Stimulated activated CD4-positive, alpha-beta T cell treated with anti-CD3 and anti-CD28 coated beads, TNF-alpha, amount 100 ng/mL, for 4 hours (primary cell): ENCODE results near the gene RCCD1.
"Not testable (repeated sequence)": the region's sequence is repeated elsewhere in the genome, so short reads cannot be mapped to it uniquely, and the experiment has no call there.

Experiments used
- DNase-seq, 3 experiments: peaks; one replicate each; pipeline ENCODE4 v3.0.0-alpha.2; 2020; ENCODE audit warnings: low read depth in 3 of 3

The RCCD1 gene

GRCh38 chr15:90918034-90918788 is 36.5 kb upstream of the RCCD1 start:
- DNase-seq: no peak

GRCh38 chr15:90918835-90919234 is 35.8 kb upstream of the RCCD1 start:
- DNase-seq: no peak

- no peak for DNase-seq
These were observed 32.8 kb upstream of the RCCD1 start for GRCh38 chr15:90921887-90922286.

- not testable (repeated sequence) for DNase-seq
These were observed 31.9 kb upstream of the RCCD1 start for GRCh38 chr15:90922712-90923322.

- no peak for DNase-seq
These were observed 30.3 kb upstream of the RCCD1 start for GRCh38 chr15:90924375-90924774.

- not testable (repeated sequence) for DNase-seq
These were observed 27.9 kb upstream of the RCCD1 start for GRCh38 chr15:90926766-90927165.

- not testable (repeated sequence) for DNase-seq
These were observed 26.6 kb upstream of the RCCD1 start for GRCh38 chr15:90928106-90928505.

- no peak for DNase-seq
These were observed 25.3 kb upstream of the RCCD1 start for GRCh38 chr15:90929246-90930019.

GRCh38 chr15:90930861-90931574 is 23.7 kb upstream of the RCCD1 start:
- no peak for DNase-seq

- DNase-seq: no peak
These were observed 23.2 kb upstream of the RCCD1 start for GRCh38 chr15:90931575-90931827.

- peak; percentile 77 to 94 (median 80) for DNase-seq
These were observed 22.6 kb upstream of the RCCD1 start, which contains the start of gene HDDC3 for GRCh38 chr15:90931828-90932659. Gene HDDC3, minus strand, starts transcription at chr15:90932549. Its CDS starts 9 bp downstream, at chr15:90932540.

- no peak for DNase-seq
These were observed 22.1 kb upstream of the RCCD1 start for GRCh38 chr15:90932660-90932991.

- no peak for DNase-seq
These were observed 21.4 kb upstream of the RCCD1 start for GRCh38 chr15:90933301-90933700.

- peak; percentile 65 to 73 (median 72) for DNase-seq
These were observed 20.3 kb upstream of the RCCD1 start for GRCh38 chr15:90934256-90934948.

- DNase-seq: peak; percentile 92 to 98 (median 95)
These were observed 19.5 kb upstream of the RCCD1 start, which contains the start of gene UNC45A for GRCh38 chr15:90934949-90935751. Gene UNC45A, plus strand, starts transcription at chr15:90935285. Its CDS starts 40 bp downstream, at chr15:90935325.

- no peak for DNase-seq
These were observed 17.9 kb upstream of the RCCD1 start for GRCh38 chr15:90936823-90937222.

GRCh38 chr15:90938261-90938660 is 16.4 kb upstream of the RCCD1 start:
- no peak for DNase-seq

- no peak for DNase-seq
These were observed 14.9 kb upstream of the RCCD1 start for GRCh38 chr15:90939756-90940155.

GRCh38 chr15:90941038-90941437 is 13.6 kb upstream of the RCCD1 start:
- no peak for DNase-seq
